Measurements from ENCODE around the gene BAG3.

Gene BAG3

GRCh38 chr10:119723161-119723560, 72.0 kb downstream of the BAG3 start:
- DNase-seq (ENCODE audit: low read depth): no peak
- TF ChIP-seq, protein P1, sequence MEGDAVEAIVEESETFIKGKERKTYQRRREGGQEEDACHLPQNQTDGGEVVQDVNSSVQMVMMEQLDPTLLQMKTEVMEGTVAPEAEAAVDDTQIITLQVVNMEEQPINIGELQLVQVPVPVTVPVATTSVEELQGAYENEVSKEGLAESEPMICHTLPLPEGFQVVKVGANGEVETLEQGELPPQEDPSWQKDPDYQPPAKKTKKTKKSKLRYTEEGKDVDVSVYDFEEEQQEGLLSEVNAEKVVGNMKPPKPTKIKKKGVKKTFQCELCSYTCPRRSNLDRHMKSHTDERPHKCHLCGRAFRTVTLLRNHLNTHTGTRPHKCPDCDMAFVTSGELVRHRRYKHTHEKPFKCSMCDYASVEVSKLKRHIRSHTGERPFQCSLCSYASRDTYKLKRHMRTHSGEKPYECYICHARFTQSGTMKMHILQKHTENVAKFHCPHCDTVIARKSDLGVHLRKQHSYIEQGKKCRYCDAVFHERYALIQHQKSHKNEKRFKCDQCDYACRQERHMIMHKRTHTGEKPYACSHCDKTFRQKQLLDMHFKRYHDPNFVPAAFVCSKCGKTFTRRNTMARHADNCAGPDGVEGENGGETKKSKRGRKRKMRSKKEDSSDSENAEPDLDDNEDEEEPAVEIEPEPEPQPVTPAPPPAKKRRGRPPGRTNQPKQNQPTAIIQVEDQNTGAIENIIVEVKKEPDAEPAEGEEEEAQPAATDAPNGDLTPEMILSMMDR (conservative IDR thresholded peaks at IDR 0.05; ENCODE audit: low read depth, low read length): no peak
- H3K4me3 ChIP-seq (ENCODE audit: low read depth, low read length): no peak overlapping the region

DNA sequence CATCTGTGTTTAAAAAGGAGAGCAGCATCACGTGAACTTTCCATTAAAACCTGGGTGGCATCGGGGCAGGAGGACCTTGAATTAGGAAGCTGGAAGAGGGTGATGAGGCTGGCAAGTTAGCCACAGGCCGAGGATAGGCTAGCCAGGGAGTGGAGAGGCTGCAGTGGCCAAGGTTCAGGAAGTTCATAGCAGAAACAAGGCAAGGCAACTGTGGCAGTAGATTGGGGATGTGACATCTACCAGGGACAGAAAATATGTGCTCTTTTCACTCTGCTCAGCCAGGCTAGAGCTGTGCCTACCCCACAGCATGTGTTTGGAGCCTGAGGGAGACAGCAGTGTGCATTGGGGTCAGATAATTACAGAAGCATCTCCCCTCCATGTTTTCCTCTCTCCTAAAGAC, 72.4 kb downstream of the BAG3 start:
- no peak for DNase-seq (ENCODE audit: low read depth)
- H3K4me3 ChIP-seq (ENCODE audit: low read depth, low read length): no peak overlapping the region
- TF ChIP-seq, protein P1 (conservative IDR thresholded peaks at IDR 0.05; ENCODE audit: low read depth, low read length): no peak

- TF ChIP-seq, protein P1 (conservative IDR thresholded peaks at IDR 0.05; ENCODE audit: low read depth, low read length): no peak
- peak overlapping the region; percentile 81 for H3K4me3 ChIP-seq (ENCODE audit: low read depth, low read length)
- peak; percentile 54 for DNase-seq (ENCODE audit: low read depth)
These were observed 73.7 kb downstream of the BAG3 start for GRCh38 chr10:119724593-119725516.

GRCh38 chr10:119725517-119725827, 74.3 kb downstream of the BAG3 start:
- no peak for DNase-seq (ENCODE audit: low read depth)
- H3K4me3 ChIP-seq (ENCODE audit: low read depth, low read length): peak overlapping the region; percentile 81

GRCh38 chr10:119725828-119726675, 74.9 kb downstream of the BAG3 start, which contains the start of gene INPP5F:
Gene INPP5F, plus strand, starts transcription at chr10:119726050. Its CDS starts 213 bp downstream, at chr10:119726263.
- H3K4me3 ChIP-seq (ENCODE audit: low read depth, low read length): peak within 1 kb of the TSS; percentile 81
- DNase-seq (ENCODE audit: low read depth): peak; percentile 98
- TF ChIP-seq, protein P1 (conservative IDR thresholded peaks at IDR 0.05; ENCODE audit: low read depth, low read length): no peak

More at GRCh38 chr10:119725517-119725827, 74.3 kb downstream of the BAG3 start:
- TF ChIP-seq, protein P1 (conservative IDR thresholded peaks at IDR 0.05; ENCODE audit: low read depth, low read length): no peak

- no peak for DNase-seq (ENCODE audit: low read depth)
- H3K4me3 ChIP-seq (ENCODE audit: low read depth, low read length): peak overlapping the region; percentile 81
- TF ChIP-seq, protein P1 (conservative IDR thresholded peaks at IDR 0.05; ENCODE audit: low read depth, low read length): no peak
These were observed 75.6 kb downstream of the BAG3 start for GRCh38 chr10:119726676-119727261.
